Measurements from ENCODE around the gene NARS2.
A peak's percentile ranks its signal among the peaks of the same experiment; 100 is the strongest.

Gene NARS2

DNA sequence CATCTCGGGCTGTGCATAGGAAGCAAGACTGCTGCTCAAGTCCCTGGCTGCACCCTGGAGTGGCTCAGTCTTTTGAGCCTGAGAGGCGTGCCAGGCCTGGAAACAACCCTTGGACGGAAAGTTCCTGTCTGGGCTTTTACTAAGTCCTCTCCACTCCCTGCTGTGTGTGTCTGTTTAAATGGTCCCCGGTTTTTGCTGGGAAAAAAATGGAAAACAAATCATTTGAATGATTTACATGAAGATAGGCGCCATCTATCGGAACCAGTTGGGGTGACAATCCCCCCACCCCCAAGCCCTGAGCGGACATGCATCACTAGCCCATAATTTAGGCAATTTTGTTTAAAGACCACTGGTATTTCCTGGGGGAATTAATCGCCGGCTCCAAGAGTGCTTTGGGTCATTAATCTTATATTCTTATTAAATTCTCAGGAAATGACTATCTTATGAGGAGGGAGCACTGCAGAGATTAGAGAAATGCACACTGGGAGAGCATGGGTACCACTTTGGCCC lies 154.4 kb downstream of the NARS2 start:
- TF ChIP-seq, protein P1, sequence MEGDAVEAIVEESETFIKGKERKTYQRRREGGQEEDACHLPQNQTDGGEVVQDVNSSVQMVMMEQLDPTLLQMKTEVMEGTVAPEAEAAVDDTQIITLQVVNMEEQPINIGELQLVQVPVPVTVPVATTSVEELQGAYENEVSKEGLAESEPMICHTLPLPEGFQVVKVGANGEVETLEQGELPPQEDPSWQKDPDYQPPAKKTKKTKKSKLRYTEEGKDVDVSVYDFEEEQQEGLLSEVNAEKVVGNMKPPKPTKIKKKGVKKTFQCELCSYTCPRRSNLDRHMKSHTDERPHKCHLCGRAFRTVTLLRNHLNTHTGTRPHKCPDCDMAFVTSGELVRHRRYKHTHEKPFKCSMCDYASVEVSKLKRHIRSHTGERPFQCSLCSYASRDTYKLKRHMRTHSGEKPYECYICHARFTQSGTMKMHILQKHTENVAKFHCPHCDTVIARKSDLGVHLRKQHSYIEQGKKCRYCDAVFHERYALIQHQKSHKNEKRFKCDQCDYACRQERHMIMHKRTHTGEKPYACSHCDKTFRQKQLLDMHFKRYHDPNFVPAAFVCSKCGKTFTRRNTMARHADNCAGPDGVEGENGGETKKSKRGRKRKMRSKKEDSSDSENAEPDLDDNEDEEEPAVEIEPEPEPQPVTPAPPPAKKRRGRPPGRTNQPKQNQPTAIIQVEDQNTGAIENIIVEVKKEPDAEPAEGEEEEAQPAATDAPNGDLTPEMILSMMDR (IDR thresholded peaks at IDR 0.05; ENCODE audit: low read depth, low read length) = peak; percentile 70
- H3K4me3 ChIP-seq (replicated peaks in 1 of 2; ENCODE audit: low read depth in 2 of 2, low read length in 2 of 2) = no peak overlapping the region
- peak; percentile 91 to 96 for DNase-seq (ENCODE audit: low read depth in 2 of 2)

DNA sequence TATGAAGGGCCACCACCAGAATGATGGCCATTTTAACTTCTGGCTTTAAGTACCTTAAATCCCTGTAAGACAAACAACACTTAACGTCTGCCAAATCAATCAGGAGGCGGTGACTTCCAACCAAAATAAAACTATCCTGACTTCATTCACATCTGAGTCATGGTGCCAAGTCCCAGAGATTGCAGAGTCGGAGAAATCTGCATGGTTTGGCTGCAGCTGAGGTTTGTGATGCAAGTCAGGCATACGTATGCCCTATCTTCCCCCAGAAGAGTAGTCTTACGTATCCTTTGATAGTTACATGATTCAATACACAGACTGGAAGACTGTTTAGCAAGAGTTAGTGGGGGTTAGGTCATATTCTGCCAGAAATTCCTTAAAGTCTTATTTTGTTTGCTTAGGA lies 155.3 kb downstream of the NARS2 start:
- DNase-seq (ENCODE audit: low read depth in 2 of 2) = peak; percentile 99
- H3K4me3 ChIP-seq (replicated peaks in 1 of 2; ENCODE audit: low read depth in 2 of 2, low read length in 2 of 2) = no peak overlapping the region
- TF ChIP-seq, protein P1 (IDR thresholded peaks at IDR 0.05; ENCODE audit: low read depth, low read length) = no peak

DNA sequence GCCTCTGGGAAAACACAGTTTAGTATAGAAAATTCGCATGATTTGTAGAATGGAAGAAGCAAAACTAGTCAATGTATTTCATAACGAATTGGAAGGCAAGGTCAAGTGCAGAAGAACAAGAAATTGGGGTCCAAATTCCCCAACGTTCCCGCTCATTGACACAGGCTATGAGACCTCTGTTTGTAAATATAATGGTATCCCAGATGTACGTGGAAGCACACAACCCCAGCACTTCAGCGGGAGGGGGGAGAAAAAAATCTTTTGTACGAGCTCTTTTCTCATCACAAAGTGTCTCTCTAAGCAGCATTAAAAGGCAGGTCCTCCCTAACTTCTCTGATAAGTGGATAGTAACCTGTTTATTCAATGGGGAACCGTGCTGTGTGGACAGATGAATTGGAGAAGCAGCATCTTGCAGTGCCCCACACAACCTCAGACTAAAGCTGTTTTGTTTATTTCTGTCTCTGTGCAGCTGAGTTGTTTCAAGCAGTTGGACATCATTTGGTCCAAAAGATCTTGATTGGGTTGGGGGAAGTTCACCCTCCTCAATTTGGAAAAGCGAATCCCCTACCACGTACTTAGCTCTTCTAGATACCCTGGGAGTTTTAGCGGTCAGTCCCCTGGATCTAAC lies 156.0 kb downstream of the NARS2 start:
- no peak for DNase-seq (ENCODE audit: low read depth in 2 of 2)
- TF ChIP-seq, protein P1 (IDR thresholded peaks at IDR 0.05; ENCODE audit: low read depth, low read length) = no peak
- peak overlapping the region; percentile 61 to 64 for H3K4me3 ChIP-seq (replicated peaks in 1 of 2; ENCODE audit: low read depth in 2 of 2, low read length in 2 of 2)

DNA sequence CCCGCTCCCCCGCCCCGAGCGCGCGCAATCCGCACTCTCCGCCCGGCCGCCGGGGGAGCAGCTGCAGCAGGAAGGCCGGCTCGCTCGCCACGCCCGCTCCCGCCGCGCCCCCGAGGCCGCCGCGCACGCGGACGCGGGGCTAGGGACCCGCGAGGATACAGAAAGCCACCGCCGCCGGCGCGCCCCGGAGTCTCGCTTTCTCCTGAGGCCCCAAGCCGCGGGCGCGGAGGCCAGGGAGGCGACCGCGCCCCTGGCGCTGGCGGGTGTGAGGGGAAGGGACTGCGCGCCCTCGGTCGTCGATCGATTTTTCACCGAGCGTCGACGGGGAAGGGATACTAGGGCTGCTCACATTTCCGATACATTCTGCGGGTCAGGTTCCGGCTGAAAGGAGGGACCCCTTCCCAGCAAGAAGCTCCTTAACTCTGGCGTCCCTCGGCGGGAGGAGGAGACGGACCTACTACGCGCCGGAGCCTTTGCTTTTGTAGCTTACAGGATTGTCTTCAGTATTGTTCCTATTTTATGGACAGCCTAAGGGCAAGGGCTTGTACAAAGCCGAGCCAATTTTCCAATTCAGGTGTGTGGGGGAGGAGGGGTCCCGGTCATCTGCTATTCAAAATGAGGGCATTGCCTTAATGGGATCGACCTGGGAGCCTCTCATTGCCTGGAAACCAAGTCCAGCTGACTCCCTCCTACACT lies 156.6 kb downstream of the NARS2 start:
- TF ChIP-seq, protein P1 (IDR thresholded peaks at IDR 0.05; ENCODE audit: low read depth, low read length) = no peak
- H3K4me3 ChIP-seq (replicated peaks in 1 of 2; ENCODE audit: low read depth in 2 of 2, low read length in 2 of 2) = peak overlapping the region; percentile 61 to 64
- DNase-seq (ENCODE audit: low read depth in 2 of 2) = peak; percentile 70 to 87

DNA sequence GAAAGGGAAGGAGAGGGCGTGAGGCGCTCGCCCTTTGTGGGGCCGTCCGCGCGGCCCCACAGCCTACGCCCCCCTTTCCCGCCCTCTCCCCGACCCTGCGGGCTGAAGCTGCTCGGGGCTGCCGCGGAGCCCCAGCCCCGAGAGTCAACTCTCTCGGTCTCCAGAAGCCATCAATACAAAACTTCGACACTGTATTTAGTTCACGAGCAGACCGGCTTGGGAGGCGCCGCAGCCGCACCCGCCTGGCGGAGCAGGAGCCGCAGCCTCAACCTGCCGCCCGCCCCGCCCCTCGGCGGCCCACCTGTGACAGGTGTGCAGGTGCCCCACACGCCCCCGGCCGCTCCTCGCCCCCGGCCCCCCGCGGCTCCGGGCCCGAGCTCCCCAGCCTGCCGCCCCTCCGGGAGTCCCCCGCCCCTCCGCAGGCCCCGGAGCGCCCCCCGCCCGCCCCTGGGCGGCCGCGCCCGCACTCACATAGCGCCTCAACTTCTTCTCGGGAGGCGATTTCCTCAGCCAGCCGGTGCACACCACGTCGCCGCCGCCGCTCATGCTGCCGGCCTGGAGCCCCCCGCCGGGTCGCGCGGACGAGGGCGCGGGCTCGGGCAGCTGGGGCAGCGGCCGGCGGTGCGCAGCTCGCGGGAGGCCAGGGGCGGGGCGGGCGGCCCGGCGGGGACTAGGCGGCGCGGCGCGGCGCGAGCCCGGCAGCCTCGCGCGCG lies 157.3 kb downstream of the NARS2 start, which contains the start of gene GAB2:
Gene GAB2 (minus strand): TSS at position 646 of the 713 bp plus-strand sequence. CDS start 100 bp downstream, at position 546.
- no peak for DNase-seq (ENCODE audit: low read depth in 2 of 2)
- peak within 1 kb of the TSS; percentile 64 to 70 for H3K4me3 ChIP-seq (replicated peaks in 1 of 2; ENCODE audit: low read depth in 2 of 2, low read length in 2 of 2)

More for the DNA sequence above, 157.3 kb downstream of the NARS2 start, which contains the start of gene GAB2:
- TF ChIP-seq, protein P1 (IDR thresholded peaks at IDR 0.05; ENCODE audit: low read depth, low read length) = no peak

Measured in cardiac fibroblast (primary cell).